MCF 10A (cell line): ENCODE results near the gene DLG3. TPM values are rescaled to one million over a fixed set of nuclear protein-coding genes. Genes with fewer than 3 reads are reported as not detected.

Source experiments
- BruUV-seq: library from RNA; stranded (reverse); fragments of 400-500 nt; replicated peaks from 2 replicates; lab custom pipeline; 2021; lab: Mats Ljungman, UMichigan
- CTCF ChIA-PET: fragments of 300-600 bp; sonication (Branson Sonifier 250); formaldehyde crosslinking; extraction: SDS; loops from one replicate; lab custom pipeline; 2021; ENCODE audit warnings: antibody characterized with exemption, inconsistent platforms; lab: Yijun Ruan, JAX
- POLR2A ChIA-PET: fragments of 300-600, 350-650 bp; sonication (Branson Sonifier 250); formaldehyde crosslinking; extraction: SDS; loops from one replicate; lab custom pipeline; 2020; ENCODE audit warnings: antibody characterized with exemption, inconsistent platforms; lab: Yijun Ruan, JAX
- DNase-seq: peaks from one replicate; pipeline ENCODE4 v3.0.0-alpha.2; 2018; ENCODE audit not compliant: unreplicated experiment
- H3K27ac Mint-ChIP-seq: one replicate; pipeline ENCODE4 v1.8.0; 2022; ENCODE audit warnings: mild to moderate bottlenecking, low read depth, mixed read lengths; ENCODE audit not compliant: unreplicated experiment
- H3K27me3 Mint-ChIP-seq: one replicate; pipeline ENCODE4 v1.8.0; 2022; ENCODE audit warnings: mixed read lengths; ENCODE audit not compliant: insufficient read depth, unreplicated experiment
- H3K36me3 Mint-ChIP-seq: one replicate; pipeline ENCODE4 v1.8.0; 2022; ENCODE audit warnings: mild to moderate bottlenecking, moderate library complexity, mixed read lengths; ENCODE audit not compliant: insufficient read depth, unreplicated experiment
- H3K4me1 Mint-ChIP-seq: one replicate; pipeline ENCODE4 v1.8.0; 2022; ENCODE audit warnings: mixed read lengths; ENCODE audit not compliant: insufficient read depth, unreplicated experiment
- H3K4me3 Mint-ChIP-seq: one replicate; pipeline ENCODE4 v1.8.0; 2022; ENCODE audit warnings: mild to moderate bottlenecking, moderate library complexity, mixed read lengths; ENCODE audit not compliant: unreplicated experiment
- H3K9me3 Mint-ChIP-seq: one replicate; pipeline ENCODE4 v1.8.0; 2022; ENCODE audit warnings: mixed read lengths; ENCODE audit not compliant: unreplicated experiment
- intact Hi-C: fragments of 100-400 bp; cut with micrococcal nuclease; formaldehyde crosslinking; loops from 2 replicates; pipeline ENCODE4 v1.14.1; 2022
- total RNA-seq: library from RNA; stranded (reverse); gene quantifications from 2 replicates; pipeline ENCODE4 v1.2.3, GENCODE V29; 2022
- TF ChIP-seq, protein P1 (sequence below): fragments of 200-600 bp; IDR thresholded peaks from one replicate; pipeline ENCODE4 v1.8.0; 2022; ENCODE audit warnings: antibody characterized with exemption, mild to moderate bottlenecking; ENCODE audit not compliant: unreplicated experiment

Gene DLG3
- total RNA-seq, 1 experiment from 2014 or later: 12.8 TPM

DNA sequence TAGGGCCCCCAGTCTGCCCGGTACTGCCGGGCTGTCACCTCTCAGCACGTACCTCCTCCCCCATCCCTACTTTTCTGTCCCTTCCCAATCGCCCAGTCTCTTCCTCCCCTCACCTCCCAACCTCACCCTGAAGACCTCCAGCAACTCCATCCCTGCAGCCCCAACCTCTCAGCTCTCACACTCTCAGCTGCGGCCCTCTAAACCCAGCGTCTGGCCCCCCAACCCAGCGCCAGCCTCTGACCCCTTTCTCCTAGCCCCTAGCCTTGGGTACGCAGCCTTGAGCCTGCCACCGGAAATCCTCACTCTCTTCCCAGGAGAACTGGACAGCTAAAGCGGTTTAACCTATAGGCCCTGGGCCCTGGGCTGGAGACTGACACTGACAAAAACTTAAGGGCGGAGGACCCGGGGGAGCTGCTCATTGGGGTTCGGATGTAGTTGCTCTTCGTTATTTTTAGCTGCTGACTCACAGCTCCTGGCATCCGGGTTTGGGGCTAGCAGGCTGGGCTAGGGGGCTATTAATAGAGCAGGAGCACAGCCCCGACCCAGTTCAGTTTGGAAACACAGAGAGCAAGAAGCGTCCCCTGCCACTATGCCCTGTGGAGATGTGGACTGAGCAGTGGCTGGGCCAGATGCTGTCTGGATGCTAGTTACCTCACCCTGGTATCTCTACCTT lies 9.6 kb upstream of the DLG3 start:
- peak overlapping the region; percentile 78 for H3K27ac Mint-ChIP-seq
- TF ChIP-seq, protein P1, sequence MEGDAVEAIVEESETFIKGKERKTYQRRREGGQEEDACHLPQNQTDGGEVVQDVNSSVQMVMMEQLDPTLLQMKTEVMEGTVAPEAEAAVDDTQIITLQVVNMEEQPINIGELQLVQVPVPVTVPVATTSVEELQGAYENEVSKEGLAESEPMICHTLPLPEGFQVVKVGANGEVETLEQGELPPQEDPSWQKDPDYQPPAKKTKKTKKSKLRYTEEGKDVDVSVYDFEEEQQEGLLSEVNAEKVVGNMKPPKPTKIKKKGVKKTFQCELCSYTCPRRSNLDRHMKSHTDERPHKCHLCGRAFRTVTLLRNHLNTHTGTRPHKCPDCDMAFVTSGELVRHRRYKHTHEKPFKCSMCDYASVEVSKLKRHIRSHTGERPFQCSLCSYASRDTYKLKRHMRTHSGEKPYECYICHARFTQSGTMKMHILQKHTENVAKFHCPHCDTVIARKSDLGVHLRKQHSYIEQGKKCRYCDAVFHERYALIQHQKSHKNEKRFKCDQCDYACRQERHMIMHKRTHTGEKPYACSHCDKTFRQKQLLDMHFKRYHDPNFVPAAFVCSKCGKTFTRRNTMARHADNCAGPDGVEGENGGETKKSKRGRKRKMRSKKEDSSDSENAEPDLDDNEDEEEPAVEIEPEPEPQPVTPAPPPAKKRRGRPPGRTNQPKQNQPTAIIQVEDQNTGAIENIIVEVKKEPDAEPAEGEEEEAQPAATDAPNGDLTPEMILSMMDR: no peak
- POLR2A ChIA-PET: interaction anchor here (0.8 to 2.1 kb wide), 5 partner anchors 21 to 145 kb away, joined by 3 to 8 read pairs (median 3); partner anchors contain the start of genes KIF4A and PDZD11
- H3K4me3 Mint-ChIP-seq: peak overlapping the region; percentile 80
- TSS peak; percentile 42 for BruUV-seq
- peak; percentile 24 for DNase-seq
- intact Hi-C loops: loop anchor here (5.0 to 10.0 kb wide), 3 partner anchors 143 to 300 kb away; partner anchors contain the start of genes IGBP1 and KIF4A
- H3K36me3 Mint-ChIP-seq: peaks cover 5% of the 10 kb centered on the region
- H3K27me3 Mint-ChIP-seq: peaks cover 50% of the 10 kb centered on the region
- no peaks in the 10 kb centered on the region for H3K9me3 Mint-ChIP-seq
- H3K4me1 Mint-ChIP-seq: peaks cover 10% of the 10 kb centered on the region
- CTCF ChIA-PET: interaction anchor here (0.6 to 2.3 kb wide), 12 partner anchors 15 to 536 kb away, joined by 3 to 17 read pairs (median 3); no protein-coding TSS in a partner anchor

DNA sequence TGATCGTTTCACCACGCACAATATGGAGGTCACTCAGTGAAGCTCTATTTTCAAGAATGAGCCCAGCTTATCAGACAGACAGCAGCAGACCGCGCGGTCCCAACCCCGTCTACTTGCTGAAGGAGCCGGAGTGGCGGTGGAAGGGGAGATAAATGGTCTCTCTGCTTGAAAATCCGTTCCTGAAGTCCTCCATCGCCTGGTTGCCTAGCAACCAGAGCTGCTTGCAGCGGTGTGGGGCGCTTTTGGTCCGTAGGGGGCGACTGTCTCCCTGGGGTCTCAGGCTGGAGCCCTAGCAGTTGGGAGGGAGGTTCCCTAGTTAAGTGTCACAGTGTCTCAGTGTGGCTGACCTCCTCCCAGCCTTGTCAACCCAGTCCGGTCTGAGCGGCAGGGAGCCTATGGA lies 8.3 kb upstream of the DLG3 start:
- H3K4me1 Mint-ChIP-seq: peaks cover 10% of the 10 kb centered on the region
- peaks cover 5% of the 10 kb centered on the region for H3K36me3 Mint-ChIP-seq
- intact Hi-C loops: loop anchor here (10.0 kb wide), 1 partner anchor 302 kb away; the partner anchor contains the start of gene IGBP1
- H3K27me3 Mint-ChIP-seq: peaks cover 54% of the 10 kb centered on the region
- TF ChIP-seq, protein P1: no peak
- H3K4me3 Mint-ChIP-seq: no peak overlapping the region
- no TSS peak for BruUV-seq
- ChIA-PET POLR2A (interaction anchor here (2.1 kb wide), 1 partner anchor 143 kb away, joined by 7 read pairs; no protein-coding TSS in a partner anchor), CTCF (interaction anchor here (0.6 to 2.3 kb wide), 4 partner anchors 16 to 155 kb away, joined by 3 to 17 read pairs (median 5); no protein-coding TSS in a partner anchor)
- DNase-seq: no peak
- H3K9me3 Mint-ChIP-seq: no peaks in the 10 kb centered on the region
- no peak overlapping the region for H3K27ac Mint-ChIP-seq

DNA sequence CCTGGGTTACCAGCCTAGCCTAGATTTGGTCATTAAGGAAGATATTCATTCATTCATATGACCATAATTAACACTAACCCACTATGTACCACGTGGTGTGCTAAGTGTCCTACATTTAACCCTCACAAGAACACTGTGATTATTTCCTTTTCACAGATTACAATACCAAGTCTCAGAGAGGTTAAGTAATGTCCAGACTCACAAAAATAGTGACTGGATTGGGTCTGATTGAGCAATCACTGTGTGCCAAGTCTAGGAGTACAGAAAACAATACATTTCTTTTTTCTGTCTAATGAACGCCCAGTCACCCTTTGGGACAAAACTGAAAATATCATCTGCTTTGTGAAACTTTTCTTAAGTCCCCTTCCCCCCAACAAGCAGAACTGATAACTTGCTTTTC lies 7.6 kb upstream of the DLG3 start:
- POLR2A ChIA-PET: no interaction called here
- BruUV-seq: no TSS peak
- H3K36me3 Mint-ChIP-seq: peaks cover 5% of the 10 kb centered on the region
- H3K27ac Mint-ChIP-seq: no peak overlapping the region
- intact Hi-C loops: loop anchor here (10.0 kb wide), 1 partner anchor 302 kb away; the partner anchor contains the start of gene IGBP1
- CTCF ChIA-PET: no interaction called here
- DNase-seq: peak; percentile 22
- TF ChIP-seq, protein P1: no peak
- no peaks in the 10 kb centered on the region for H3K9me3 Mint-ChIP-seq
- H3K4me1 Mint-ChIP-seq: peaks cover 10% of the 10 kb centered on the region
- H3K27me3 Mint-ChIP-seq: peaks cover 60% of the 10 kb centered on the region
- H3K4me3 Mint-ChIP-seq: no peak overlapping the region
